ENCODE results near the gene FYN. TPM values are rescaled to one million over a fixed set of nuclear protein-coding genes. Genes with fewer than 3 reads are reported as not detected.

The FYN gene
- total RNA-seq, 4 donors from 2014 or later = 55.3 to 249 (median 74.3) TPM

DNA sequence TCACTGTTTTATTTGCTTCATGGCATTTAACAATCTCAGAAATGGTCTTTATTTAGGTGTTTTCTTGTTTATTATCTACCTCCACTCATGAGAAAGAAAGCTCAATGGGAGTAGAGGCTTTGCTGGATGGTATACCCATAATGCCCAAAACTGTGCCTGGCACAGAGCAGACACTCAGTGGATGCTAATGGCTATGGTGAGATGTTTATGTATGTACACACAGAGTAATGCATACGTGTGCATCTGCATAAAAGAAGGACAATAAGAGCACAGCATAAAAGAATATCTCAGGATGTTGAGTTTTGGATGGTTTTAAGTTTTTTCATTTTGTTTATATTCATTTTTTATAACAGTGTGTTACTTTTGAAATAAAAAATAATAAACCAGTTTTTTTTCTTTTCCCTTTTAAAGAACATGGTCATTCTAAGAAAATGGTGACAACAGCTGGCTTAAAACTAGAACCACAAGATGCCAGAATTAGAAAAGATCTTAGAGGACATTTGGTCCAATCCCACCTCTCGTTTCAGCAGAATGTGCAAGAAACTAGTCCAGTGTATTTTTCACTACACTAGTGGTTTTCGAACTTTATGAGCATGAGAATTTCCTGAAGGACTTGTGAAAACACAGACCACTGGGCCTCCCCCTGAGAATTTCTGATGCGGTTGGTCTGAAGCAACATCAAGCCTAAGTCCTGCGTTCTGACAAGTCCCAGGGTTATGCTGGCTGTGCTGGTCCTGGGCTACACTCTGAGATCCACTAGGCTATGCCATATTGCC is 131.9 kb downstream of the FYN start:
- no peaks in the 10 kb centered on the region for H3K4me1 ChIP-seq

DNA sequence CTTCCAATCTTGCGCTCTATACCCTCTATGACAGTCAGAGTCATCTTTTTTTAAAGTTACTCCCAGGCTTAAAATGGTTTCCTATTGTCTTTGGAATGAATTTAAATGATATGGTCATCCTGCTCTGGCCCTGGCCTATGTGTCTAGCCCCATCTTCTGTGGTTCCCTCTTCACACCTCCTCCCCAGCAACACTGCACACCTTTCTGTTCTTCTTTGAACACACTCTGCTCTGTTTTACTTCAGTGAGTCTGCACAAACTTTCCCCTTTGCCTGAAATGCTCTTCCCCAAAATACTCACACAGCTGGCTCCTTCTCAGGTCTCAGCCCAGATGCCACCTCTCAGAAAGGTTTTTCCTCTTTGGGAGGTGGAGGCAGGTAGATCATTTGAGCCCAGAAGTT is 132.7 kb downstream of the FYN start:
- TF ChIP-seq, protein P1, sequence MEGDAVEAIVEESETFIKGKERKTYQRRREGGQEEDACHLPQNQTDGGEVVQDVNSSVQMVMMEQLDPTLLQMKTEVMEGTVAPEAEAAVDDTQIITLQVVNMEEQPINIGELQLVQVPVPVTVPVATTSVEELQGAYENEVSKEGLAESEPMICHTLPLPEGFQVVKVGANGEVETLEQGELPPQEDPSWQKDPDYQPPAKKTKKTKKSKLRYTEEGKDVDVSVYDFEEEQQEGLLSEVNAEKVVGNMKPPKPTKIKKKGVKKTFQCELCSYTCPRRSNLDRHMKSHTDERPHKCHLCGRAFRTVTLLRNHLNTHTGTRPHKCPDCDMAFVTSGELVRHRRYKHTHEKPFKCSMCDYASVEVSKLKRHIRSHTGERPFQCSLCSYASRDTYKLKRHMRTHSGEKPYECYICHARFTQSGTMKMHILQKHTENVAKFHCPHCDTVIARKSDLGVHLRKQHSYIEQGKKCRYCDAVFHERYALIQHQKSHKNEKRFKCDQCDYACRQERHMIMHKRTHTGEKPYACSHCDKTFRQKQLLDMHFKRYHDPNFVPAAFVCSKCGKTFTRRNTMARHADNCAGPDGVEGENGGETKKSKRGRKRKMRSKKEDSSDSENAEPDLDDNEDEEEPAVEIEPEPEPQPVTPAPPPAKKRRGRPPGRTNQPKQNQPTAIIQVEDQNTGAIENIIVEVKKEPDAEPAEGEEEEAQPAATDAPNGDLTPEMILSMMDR (IDR thresholded peaks at IDR 0.05) = no peak
- no peak for TF ChIP-seq POLR2A (IDR thresholded peaks at IDR 0.05)

More for the DNA sequence above, 131.9 kb downstream of the FYN start:
- no peak for TF ChIP-seq POLR2A (IDR thresholded peaks at IDR 0.05)
- H3K4me3 ChIP-seq = no peak overlapping the region
- H3K9me3 ChIP-seq = no peaks in the 10 kb centered on the region
- no peaks in the 10 kb centered on the region for H3K36me3 ChIP-seq
- no peaks in the 10 kb centered on the region for H3K27me3 ChIP-seq
- no peak overlapping the region for H3K27ac ChIP-seq
- DNase-seq = no peak

DNA sequence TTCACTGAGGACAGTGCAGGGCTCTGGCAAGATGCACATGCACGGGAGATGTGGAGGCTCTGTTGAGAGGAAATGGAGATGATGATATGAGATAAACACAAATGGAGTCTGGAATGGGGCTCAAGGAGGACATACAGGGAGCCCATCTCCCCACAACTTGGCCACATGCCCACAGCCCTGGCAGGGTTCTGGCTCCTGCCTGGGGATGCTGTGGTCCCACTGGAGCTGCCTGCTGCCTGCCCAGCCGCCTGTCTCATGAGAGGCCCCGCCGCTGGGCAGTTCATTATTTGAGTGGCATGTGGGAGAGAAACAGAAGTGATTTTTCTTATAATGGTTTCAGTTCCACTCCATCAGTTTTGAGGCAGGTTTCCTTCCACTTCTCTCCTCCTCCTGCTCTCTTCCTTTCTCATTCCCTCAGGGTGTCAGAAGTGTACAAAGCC is 134.0 kb downstream of the FYN start:
- no peaks in the 10 kb centered on the region for H3K4me1 ChIP-seq
- no peak overlapping the region for H3K27ac ChIP-seq
- H3K4me3 ChIP-seq = no peak overlapping the region
- no peaks in the 10 kb centered on the region for H3K27me3 ChIP-seq
- no peaks in the 10 kb centered on the region for H3K36me3 ChIP-seq
- TF ChIP-seq, protein P1 (IDR thresholded peaks at IDR 0.05) = no peak
- TF ChIP-seq POLR2A (IDR thresholded peaks at IDR 0.05) = no peak
- no peak for DNase-seq
- H3K9me3 ChIP-seq = no peaks in the 10 kb centered on the region

More for the DNA sequence above, 132.7 kb downstream of the FYN start:
- Histone ChIP-seq H3K27me3 (no peaks in the 10 kb centered on the region), H3K36me3 (no peaks in the 10 kb centered on the region), H3K27ac (no peak overlapping the region), H3K9me3 (no peaks in the 10 kb centered on the region), H3K4me3 (no peak overlapping the region), H3K4me1 (no peaks in the 10 kb centered on the region)
- no peak for DNase-seq

DNA sequence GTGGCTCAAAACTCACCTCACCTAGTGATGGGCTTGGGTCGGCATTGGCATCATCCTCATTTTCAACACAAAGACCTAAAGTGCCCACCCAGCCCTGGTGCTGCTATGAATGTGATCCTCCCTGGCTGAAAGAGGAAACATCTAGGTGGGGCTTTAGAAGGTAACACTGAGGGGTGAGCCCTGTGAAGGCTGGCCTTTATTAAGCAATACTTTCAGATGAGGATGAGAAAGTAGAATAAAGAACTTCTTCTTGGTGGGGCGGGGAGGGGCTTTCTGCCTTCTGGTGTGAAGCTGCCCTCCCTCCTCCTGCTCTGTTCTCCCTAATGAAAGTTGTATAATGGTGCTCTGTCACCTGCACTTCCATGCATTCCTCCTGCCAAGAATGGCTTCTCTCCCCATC is 134.6 kb downstream of the FYN start:
- H3K9me3 ChIP-seq = no peaks in the 10 kb centered on the region
- no peak for TF ChIP-seq POLR2A (IDR thresholded peaks at IDR 0.05)
- TF ChIP-seq, protein P1 (IDR thresholded peaks at IDR 0.05) = no peak
- no peaks in the 10 kb centered on the region for H3K4me1 ChIP-seq
- H3K27ac ChIP-seq = no peak overlapping the region
- no peaks in the 10 kb centered on the region for H3K27me3 ChIP-seq
- H3K36me3 ChIP-seq = no peaks in the 10 kb centered on the region
- DNase-seq = no peak
- no peak overlapping the region for H3K4me3 ChIP-seq

DNA sequence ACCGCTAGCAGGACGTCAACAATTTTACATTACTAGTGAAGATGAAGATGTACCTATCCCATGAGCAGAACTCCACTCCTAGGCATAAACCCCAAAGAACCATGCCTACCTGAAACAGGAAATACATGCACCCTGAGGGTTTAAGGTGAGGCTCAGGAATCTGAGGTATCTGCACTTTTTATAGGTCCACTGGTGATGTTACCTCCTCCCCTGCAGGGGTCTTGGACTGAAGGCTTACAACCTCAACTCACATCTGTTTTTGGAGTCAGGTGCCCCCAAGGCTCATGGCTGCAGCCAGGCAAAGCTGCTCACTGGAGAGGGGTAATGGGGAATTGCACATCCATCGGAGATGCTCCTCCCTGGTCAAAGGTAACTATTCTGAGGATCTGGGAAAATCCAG is 135.1 kb downstream of the FYN start:
- Histone ChIP-seq H3K4me1 (no peaks in the 10 kb centered on the region), H3K4me3 (no peak overlapping the region), H3K9me3 (no peaks in the 10 kb centered on the region), H3K27me3 (no peaks in the 10 kb centered on the region), H3K27ac (no peak overlapping the region), H3K36me3 (no peaks in the 10 kb centered on the region)
- no peak for DNase-seq
- TF ChIP-seq, protein P1 (IDR thresholded peaks at IDR 0.05) = no peak
- TF ChIP-seq POLR2A (IDR thresholded peaks at IDR 0.05) = no peak

DNA sequence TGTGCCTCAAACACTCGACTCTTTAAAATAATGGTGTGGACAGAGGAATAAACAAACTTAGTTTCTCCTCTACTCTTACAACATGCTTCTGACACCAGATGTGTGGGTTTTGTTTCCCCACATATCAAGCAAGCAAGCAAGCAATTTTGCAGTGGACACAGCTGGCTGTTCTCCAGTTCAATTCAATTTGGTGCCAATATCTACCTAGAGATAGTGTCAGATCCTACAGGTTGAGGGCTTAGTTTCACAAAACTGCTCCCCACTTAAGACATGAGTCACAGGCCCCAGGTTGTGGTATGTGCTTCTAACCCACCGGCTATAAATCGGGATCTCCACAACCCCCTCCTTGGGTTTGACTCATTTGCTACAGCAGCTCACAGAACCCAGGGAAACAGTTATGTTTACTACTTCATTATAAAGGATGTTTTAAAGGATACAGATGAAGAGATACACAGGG is 136.2 kb downstream of the FYN start:
- Histone ChIP-seq H3K4me3 (no peak overlapping the region), H3K9me3 (no peaks in the 10 kb centered on the region), H3K36me3 (no peaks in the 10 kb centered on the region), H3K4me1 (no peaks in the 10 kb centered on the region), H3K27ac (peak overlapping the region in 2 of 4 donors; percentile 6 to 8), H3K27me3 (no peaks in the 10 kb centered on the region)
- TF ChIP-seq, protein P1 (IDR thresholded peaks at IDR 0.05) = no peak
- TF ChIP-seq POLR2A (IDR thresholded peaks at IDR 0.05) = no peak
- DNase-seq = no peak
